ENCODE results near the gene PTGDR.

PTGDR gene, protein sequence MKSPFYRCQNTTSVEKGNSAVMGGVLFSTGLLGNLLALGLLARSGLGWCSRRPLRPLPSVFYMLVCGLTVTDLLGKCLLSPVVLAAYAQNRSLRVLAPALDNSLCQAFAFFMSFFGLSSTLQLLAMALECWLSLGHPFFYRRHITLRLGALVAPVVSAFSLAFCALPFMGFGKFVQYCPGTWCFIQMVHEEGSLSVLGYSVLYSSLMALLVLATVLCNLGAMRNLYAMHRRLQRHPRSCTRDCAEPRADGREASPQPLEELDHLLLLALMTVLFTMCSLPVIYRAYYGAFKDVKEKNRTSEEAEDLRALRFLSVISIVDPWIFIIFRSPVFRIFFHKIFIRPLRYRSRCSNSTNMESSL

DNA sequence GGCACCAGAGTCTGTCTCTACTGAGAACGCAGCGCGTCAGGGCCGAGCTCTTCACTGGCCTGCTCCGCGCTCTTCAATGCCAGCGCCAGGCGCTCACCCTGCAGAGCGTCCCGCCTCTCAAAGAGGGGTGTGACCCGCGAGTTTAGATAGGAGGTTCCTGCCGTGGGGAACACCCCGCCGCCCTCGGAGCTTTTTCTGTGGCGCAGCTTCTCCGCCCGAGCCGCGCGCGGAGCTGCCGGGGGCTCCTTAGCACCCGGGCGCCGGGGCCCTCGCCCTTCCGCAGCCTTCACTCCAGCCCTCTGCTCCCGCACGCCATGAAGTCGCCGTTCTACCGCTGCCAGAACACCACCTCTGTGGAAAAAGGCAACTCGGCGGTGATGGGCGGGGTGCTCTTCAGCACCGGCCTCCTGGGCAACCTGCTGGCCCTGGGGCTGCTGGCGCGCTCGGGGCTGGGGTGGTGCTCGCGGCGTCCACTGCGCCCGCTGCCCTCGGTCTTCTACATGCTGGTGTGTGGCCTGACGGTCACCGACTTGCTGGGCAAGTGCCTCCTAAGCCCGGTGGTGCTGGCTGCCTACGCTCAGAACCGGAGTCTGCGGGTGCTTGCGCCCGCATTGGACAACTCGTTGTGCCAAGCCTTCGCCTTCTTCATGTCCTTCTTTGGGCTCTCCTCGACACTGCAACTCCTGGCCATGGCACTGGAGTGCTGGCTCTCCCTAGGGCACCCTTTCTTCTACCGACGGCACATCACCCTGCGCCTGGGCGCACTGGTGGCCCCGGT, at the start of gene PTGDR:
TSS of gene PTGDR (plus strand) at position 198 of the 778 bp plus-strand sequence. CDS start at position 315, 117 bp downstream.
- DNase-seq (ENCODE audit: low read depth in 3 of 3): peak in 2 of 3 experiments; percentile 4 to 11

DNA sequence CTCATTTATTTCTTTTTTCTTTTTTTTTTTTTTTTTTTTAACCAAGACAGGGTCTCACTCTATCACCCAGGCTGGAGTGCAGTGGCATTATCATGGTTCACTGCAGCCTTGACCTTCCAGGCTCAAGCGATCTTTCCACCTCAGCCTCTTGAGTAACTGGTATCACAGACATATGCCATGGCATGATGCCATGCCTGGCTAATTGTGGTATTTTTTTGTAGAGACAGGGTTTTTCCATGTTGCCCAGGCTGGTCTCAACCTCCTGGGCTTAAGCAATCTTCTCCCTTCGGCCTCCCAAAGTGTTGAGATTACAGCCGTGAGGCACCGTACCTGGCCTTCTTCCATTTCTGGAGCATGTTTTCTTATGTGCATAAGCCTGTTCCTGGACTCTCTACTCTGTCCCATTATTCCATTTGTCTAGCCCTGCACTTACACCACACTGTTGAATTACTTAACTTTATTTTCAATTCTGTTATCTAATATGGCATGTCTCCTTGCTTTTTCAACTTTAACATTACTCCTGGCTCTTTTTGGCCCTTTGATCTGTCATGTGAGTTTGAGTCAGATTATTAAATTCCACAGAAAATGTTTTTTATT, 47.9 kb upstream of the PTGDR start:
- DNase-seq (ENCODE audit: low read depth in 3 of 3): no peak

DNA sequence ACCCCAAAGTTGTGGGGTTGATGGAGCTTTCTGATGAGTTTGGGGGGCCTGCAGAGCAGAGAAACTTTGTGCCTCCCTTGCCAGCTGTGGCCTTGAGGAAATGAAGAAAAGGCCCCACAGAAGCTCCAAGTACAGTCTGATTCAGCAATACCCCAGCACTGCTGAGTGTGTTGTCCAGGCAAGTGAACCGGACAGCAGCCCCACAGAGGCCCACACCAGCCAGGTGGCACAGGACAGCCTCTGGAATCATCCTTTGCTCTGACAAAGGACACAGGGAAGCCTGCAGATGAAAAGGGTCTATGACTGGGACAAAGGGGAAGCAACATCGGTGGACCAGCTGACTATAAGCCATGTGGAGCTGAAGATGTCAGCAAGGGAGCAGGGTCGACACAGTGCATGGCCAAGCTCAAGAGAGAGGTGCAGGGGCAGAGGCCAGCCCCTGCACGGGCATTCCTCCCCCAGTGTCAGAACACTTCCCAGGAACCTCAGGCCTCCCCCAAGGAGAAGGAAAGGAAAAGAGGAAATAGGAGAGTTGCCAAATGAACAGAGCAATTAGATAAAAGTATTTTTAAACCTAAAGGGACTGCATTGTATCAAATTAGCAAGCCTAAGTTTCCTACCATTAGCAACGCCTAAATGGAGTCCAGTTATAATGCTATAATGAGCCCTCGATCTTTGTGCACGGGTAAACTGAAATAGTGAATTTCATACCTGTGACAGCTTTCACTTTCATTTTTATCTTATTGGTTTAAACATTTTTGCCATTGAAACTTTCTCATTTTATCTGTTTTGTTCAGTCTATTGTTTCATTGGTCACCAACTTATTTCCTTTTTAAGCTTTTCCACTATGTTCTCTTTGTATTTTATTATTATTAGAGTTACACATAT, 46.3 kb upstream of the PTGDR start:
- no peak for DNase-seq (ENCODE audit: low read depth in 3 of 3)

DNA sequence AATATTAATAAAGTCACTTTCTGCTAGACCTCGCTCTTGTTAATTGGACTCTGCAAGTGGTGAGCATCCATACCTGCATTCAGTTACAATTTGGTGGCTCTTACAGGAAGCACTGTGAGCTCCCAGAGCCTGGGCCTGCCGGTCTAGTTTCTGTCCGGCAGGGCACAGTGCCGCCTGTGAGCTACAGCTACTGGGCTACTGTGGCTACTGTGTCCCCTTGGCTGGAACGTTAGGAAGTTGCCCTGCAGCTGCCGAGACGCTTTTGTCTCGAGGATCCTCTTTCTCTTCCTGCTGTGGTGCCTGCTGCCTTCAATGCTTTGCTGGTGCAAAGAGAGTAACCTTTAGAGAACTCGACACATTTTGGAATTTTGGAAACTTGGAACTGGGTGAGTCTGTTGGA, 44.6 kb upstream of the PTGDR start:
- no peak for DNase-seq (ENCODE audit: low read depth in 3 of 3)

DNA sequence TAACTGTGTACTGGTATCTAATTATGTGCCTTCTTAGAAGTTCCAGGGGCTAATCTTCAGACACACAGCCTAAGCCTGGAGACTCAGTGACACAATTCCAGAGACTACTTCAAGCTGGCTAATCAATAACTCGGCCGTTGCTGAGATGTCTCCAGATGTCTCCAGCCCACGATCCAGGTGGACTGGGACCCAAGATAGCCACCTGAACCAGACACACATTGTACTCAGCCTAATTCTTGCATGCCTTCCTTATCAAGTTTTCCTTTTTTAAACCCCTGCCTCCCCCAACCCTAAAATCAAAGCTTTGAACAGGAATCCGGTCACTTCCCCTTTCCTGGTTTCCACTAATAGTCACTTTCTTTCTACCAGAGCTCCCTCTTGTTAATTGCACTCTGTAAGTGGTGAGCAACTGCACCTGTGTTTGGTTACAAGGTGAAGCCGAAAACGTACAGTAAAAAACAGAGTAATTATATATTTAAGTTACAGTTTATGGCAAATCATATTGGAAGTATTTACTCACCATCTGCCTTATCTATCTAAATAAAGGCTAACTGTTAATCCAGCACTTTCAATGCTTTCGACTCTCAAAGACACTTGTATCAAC, 39.8 kb upstream of the PTGDR start:
- DNase-seq (ENCODE audit: low read depth in 3 of 3): no peak

DNA sequence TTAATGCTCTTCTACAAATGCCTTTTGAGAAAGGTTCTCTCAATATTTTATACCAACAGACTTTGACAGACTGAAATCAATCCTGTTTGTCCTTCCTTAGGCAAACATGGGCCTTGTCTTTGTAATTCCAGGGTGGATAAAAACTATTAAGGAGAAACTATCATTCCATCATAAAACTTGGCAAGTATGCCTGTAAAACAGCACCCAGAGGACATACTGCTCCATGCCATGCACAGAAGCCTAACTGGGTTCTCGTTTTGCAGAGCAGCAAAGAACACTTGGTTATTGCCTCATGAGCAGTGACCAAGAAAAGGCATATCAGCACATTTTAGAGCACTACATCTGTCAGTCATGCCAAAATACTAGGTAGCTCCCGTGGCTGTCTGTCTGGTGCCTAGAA, 33.8 kb upstream of the PTGDR start:
- no peak for DNase-seq (ENCODE audit: low read depth in 3 of 3)

DNA sequence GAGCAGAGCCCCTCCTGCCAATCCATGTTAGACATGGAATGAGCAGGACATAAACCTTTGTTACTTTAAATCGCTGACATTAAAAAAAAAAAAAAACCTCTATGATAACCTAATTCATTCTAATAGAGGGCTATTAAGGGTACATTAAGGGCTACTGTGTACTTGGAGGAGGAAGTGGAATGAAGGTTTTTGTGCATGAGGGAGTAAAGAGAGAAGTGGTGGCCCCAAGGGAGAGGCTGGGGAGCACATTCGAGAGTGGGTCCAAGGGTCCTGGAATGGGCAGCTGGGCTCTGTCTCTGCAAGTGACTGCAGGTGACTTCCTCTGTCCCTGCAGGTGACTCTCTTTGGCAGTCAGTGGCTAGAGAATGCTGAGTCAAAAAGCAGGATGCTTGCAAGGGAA, 32.1 kb upstream of the PTGDR start:
- DNase-seq (ENCODE audit: low read depth in 3 of 3): no peak

DNA sequence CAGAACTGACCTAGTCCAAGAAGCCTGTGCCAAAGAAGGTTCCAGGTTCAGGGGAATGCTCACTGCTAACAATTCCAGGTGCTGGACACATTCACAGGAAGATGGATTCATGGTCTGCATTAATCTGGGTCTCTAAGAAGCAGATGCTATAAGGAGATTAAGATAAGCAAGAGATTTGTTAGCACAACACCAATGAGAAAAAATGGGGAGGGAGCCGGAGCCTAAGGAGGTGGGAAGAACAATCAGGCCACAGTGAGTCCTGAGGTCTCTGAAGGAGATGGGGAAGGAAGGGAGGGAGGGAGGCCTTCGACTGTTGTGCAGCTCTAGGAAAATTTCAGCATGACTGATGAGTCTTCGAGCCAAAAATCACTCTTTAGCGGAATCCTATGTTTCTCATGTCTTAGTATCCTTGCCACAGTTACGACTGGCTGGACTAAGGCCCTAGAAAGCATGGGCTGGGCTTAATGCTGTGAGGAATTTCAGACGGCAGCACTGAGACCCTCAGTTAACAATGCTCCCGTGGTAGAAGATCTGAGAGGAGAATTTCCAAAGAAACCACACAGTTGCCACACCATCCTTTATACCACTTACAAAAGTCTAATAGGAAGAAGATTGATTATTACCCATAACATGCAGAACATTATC, 31.5 kb upstream of the PTGDR start:
- DNase-seq (ENCODE audit: low read depth in 3 of 3): no peak

DNA sequence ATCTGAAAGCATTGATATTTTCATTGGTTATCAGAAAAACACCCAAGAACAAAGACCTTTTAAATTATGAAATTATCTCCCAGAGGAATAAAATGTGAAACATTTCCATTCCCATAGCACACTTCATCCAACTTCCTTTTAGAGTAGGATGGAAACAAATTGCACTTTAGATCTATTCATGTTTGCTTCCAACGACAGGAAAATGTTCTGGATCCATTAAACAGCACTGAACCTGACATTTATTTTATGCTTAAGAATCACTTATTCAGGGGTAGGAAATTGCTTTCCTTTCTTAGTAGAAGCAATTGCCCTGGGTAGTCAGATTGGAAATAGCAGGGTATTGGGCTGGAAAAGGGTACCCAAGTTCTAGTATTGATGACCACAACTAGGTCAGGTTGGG, 28.8 kb upstream of the PTGDR start:
- DNase-seq (ENCODE audit: low read depth in 3 of 3): no peak

DNA sequence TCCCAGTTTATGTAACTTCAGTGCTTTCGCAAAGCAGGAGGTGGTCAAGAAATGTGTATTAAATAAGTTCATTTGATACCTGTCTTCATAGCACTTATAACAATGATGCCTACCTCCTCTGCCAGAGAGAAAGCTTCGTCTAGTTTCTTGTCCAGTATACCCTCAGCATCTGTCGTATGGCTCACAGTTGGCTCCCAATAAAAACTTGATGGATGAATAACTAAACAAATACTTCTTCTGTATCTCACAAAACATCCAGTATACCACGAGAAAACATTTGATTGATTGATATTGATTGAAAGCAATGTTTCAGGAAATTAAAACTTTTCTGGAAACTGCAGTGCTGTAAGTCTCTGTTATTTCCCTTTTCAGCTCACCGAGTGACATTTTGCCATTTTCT, 26.9 kb upstream of the PTGDR start:
- no peak for DNase-seq (ENCODE audit: low read depth in 3 of 3)

DNA sequence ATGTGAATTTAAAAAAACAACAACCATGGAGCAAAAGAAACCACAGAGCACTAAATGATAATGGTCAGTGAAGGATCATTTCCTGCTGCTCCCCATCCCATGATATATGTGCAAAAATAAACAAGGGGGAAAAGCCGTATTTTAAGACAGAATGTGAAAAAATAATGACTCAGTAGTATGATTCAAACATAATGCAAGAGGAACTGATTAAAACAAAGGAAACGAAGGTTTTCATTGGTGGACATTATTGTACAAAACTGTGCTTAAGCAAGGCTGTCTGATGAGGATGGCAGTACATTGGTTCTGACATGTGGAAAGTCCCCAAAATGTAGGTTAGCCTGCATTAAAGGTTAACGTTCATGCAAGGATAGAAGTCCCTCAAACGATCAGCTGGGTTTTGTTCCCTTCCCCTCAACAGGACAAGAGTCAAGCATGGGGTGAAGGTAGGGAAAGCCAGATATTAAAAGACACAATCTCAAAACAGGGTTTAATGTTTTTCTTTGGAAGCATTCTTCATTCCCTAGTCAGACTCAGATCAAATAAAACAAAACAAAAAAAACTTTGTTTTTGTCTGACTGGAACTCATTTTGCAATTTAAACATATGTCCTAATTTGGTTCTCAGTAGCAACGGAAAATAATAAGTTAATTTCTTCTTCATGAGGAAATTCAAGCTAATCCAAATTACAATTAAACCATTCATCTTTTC, 26.3 kb upstream of the PTGDR start:
- no peak for DNase-seq (ENCODE audit: low read depth in 3 of 3)

DNA sequence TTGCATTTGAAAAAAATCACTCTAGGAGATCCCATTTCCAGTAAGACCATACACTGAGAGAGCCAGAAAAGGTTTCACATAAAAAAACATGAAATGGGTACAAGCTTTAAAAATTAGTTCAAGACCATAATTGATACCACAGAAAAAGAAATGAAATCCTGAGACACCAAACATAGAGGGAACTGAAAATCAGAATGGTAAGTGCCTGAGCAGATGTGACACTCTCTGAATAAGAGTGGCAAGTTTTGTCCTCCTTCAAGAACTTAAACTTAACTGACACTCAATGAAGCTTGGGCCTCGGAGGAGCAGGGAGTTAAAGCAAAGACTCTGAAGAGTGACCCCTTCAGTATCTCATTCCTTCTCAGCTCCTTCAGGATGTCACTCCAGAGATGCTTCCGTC, 23.2 kb upstream of the PTGDR start:
- DNase-seq (ENCODE audit: low read depth in 3 of 3): no peak

DNA sequence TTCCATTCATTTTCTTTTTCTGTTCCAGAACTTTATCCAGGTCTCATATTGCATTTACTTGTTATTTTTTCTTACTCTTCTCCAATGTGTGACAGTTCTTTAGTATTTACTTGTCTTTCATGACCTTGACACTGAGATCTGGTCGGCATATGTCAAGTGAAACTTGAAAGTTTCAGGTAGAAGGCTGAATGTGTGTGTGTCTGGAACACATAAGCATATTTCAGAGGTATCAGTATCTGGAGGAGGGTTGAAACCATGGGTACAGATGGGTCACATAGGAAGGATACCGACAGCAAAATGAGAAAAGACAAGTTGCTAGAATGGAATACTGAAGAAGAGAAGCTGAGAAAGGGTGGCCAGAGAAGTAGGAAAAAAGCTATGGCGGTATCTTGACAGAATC, 22.5 kb upstream of the PTGDR start:
- no peak for DNase-seq (ENCODE audit: low read depth in 3 of 3)

DNA sequence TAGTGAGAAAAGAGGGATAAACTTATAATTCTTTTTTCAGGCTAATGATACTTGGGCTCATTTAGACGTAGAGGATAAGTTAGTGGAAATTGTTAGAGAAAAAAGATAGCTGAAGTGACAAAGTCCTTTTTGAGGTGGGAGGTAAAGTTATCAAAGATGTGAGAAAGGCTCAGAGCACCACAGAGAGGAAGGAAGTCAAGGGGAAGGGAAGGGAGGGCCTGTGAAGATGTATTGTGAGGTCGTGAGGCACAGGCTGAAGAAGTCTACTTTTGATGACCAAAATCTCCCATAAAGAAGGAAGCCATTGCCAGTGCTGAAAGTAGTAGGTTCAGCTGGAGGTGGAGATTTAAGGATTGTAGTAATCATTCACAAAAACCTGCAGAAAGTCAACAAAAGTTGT, 19.4 kb upstream of the PTGDR start:
- DNase-seq (ENCODE audit: low read depth in 3 of 3): no peak

DNA sequence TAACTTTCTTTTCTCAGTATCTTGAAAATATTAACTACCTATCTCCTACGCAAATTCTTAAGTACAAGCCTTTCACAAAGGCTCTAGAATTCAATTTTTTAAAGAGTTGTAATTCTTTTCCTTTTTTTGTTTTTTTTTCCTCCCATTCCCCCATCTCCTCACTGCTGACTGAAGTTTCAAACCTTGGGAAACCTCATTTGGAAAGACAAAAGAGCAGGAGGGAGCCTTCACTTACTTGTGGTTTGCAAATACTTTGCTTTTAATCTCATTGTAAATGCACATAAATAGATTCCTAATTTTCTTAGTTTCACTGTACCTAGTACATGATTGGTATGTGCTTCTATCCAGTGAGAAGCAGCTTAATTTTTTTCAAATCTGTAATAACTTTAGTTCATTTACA, 15.8 kb upstream of the PTGDR start:
- no peak for DNase-seq (ENCODE audit: low read depth in 3 of 3)

DNA sequence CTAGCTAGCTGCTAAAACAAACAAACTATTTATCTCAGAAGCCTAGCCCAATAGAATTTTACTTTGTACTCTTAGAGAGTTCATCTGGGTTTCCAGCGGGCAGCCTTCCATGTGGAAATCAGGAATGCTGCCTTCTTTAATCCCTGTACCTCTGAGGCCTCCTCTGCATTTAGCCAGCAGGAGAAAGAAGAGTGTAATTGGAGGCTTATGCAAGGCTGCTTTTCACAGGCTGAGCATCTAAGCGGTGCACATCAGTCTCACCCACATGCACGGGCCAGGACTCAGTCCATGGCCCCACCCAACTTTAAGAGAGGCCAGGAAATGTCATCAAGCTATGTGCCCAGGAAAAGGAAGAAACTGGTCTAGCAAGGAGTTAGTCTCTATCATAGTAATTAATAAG, 14.0 kb upstream of the PTGDR start:
- no peak for DNase-seq (ENCODE audit: low read depth in 3 of 3)

DNA sequence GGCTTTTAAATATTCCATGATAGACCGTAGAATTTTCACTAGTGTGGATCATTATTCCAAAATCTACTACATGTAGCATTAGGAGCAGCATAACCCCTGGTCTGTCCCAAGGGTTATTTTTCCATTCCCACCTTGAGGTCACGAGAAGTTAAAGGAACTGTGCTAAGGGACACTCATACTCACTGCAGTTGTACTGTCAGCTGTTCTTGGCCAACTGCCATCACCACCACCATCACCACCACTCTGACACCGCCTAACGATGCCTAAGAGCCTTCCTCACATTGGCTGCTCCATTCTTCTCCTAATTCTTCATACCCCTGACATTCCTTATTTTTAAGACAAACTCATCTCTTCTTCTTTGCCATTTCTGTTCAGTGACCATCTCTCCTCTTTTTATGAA, 13.4 kb upstream of the PTGDR start:
- DNase-seq (ENCODE audit: low read depth in 3 of 3): no peak

DNA sequence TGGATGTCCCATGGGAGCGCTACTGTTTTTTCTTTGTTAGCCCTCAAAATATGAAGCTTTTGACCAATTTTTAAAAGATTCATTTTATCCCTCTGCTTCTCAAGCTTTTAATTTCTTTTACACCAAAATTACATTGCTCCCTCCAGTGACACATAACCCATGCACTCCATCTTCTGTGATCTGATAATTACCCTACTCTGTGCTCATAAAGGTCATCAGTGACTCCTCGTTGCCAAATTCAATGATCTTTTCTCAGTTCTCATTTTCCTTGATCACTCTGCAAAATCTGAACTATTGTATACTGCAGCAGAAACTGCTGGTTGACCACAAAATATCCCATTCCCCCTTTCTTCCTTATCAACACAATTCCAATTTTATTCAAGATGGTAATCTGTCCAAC, 8.7 kb upstream of the PTGDR start:
- no peak for DNase-seq (ENCODE audit: low read depth in 3 of 3)

DNA sequence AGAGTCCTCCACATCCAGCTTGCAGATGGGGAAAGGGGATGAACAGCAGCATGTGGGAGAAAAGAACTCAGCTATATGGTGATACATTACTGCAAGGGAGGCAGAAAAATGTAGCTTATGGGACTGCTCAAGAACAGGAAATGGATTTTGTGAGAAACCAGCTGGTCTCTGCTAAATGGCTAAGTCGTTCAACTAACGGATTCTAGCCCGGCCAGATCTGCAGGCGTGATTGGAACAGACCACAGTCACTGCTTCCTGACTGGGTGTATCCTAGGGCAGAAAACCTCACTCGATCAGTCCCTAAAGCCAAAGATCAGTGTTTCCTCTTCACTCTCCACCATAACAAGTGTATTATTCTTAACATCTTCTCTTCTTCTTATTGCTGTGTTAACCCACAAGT, 8.1 kb upstream of the PTGDR start:
- no peak for DNase-seq (ENCODE audit: low read depth in 3 of 3)

DNA sequence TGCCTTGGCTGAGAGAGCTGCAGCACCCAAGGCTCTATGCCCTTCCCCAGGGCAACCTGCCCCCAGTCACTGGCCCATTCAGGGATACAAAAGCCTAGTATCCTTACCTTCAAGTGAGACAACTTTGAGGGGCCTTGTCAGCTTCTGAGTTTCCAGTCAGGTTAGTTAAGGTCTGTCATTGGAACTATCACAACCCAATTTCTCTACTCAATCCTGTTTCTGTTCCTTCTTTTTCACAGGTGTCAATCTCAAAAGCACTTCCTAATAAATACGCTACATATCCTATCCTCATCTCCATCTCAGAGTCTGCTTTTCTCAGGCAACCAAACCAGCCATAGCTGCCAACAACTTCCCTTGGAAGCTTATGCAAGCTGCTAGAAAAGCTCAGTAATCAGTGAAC, 4.9 kb upstream of the PTGDR start:
- DNase-seq (ENCODE audit: low read depth in 3 of 3): no peak

All from stimulated activated CD4-positive, alpha-beta T cell treated with anti-CD3 and anti-CD28 coated beads, TNF-alpha, amount 100 ng/mL, for 4 hours (primary cell).